ENCODE measurements around the gene PPP1R9A.

- no peak for TF ChIP-seq NRF1 (conservative IDR thresholded peaks at IDR 0.05; ENCODE audit: low read depth, low read length)
- no peak for TF ChIP-seq BACH1 (IDR thresholded peaks at IDR 0.05; ENCODE audit: borderline replicate concordance)
- TF ChIP-seq FOS (IDR thresholded peaks at IDR 0.05; ENCODE audit: borderline replicate concordance, extremely low read depth, insufficient read length): no peak
- no peak for TF ChIP-seq USF1 (IDR thresholded peaks at IDR 0.05; ENCODE audit: borderline replicate concordance, extremely low read length, insufficient read depth, low read depth, low read length)
- TF ChIP-seq TCF12 (IDR thresholded peaks at IDR 0.05; ENCODE audit: low read depth, low read length): no peak
- no peak for TF ChIP-seq EGR1 (IDR thresholded peaks at IDR 0.05; ENCODE audit: borderline replicate concordance in 1 of 2, low read depth in 2 of 2, low read length in 2 of 2)
- TF ChIP-seq POLR2AphosphoS5 (IDR thresholded peaks at IDR 0.05; ENCODE audit: low read length): no peak
- no peak for TF ChIP-seq CBX5 (IDR thresholded peaks at IDR 0.05; ENCODE audit: low read depth)
- TF ChIP-seq YY1 (IDR thresholded peaks at IDR 0.05; ENCODE audit: low read depth, low read length): no peak
Measured at GRCh38 chr7:94928168-94928707, 20.8 kb downstream of the PPP1R9A start.

Measured in GM12878 (cell line).